Measurements from ENCODE around the gene LRRC8B.

LRRC8B gene

DNA sequence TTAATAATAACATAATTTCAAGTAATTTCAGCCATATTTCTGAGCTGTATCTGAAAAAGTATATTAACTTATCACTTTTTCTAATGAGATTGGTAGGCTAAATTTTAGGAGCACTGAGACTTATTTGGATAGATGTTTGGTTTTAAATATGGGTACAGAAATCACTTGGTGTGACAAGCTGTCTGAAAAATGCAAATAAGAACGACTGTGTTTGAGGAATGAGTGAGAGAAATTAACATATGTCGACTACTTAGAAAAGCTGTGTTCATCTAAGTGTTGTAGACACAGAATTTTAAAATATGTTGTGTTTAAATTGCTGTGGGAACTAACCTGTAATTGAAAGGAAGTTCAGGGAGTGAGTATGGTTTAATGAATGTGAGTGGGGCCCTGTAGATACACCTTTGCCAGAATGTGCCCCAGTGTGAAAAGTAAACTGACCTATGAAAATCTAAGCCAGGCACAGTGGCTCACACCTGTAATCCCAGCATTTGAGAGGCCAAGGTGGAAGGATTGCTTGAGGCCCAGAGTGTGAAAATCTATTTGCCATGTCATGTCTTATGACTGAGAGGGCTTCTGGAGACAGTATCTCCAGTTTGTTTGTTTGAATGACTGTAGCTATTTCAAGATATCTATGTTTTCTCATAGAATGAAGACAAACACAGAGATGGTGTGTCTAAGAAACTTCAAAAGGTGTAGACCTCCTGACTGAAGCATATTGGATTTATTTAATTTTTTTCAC is 54.5 kb downstream of the LRRC8B start:
- no peak overlapping the region for H3K4me3 ChIP-seq (ENCODE audit: control insufficient read depth, low read depth, low read length)
- TF ChIP-seq, protein P1, sequence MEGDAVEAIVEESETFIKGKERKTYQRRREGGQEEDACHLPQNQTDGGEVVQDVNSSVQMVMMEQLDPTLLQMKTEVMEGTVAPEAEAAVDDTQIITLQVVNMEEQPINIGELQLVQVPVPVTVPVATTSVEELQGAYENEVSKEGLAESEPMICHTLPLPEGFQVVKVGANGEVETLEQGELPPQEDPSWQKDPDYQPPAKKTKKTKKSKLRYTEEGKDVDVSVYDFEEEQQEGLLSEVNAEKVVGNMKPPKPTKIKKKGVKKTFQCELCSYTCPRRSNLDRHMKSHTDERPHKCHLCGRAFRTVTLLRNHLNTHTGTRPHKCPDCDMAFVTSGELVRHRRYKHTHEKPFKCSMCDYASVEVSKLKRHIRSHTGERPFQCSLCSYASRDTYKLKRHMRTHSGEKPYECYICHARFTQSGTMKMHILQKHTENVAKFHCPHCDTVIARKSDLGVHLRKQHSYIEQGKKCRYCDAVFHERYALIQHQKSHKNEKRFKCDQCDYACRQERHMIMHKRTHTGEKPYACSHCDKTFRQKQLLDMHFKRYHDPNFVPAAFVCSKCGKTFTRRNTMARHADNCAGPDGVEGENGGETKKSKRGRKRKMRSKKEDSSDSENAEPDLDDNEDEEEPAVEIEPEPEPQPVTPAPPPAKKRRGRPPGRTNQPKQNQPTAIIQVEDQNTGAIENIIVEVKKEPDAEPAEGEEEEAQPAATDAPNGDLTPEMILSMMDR (conservative IDR thresholded peaks at IDR 0.05; ENCODE audit: control insufficient read depth, insufficient read depth, low read depth, low read length) = no peak
- no peak for DNase-seq (ENCODE audit: low read depth)

DNA sequence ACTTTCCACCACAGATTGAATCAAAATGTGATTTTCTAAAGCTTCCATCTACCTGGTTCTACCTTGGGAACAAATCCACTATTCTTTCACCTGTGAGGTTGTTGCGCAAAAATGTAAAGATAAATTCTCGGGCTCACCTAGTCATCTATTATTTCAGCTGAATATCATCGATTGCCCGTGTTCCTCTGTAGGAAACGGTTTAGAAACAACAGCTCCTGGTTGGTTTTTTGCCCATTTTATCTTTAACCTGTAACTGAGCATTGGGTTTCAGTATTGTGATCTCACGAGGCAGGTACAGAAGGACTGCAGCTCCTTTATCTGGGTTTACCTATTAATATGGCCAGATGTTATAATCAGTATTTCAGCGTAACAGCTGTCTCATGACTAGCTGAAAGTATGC is 55.4 kb downstream of the LRRC8B start:
- DNase-seq (ENCODE audit: low read depth) = no peak
- no peak overlapping the region for H3K4me3 ChIP-seq (ENCODE audit: control insufficient read depth, low read depth, low read length)
- TF ChIP-seq, protein P1 (conservative IDR thresholded peaks at IDR 0.05; ENCODE audit: control insufficient read depth, insufficient read depth, low read depth, low read length) = no peak

DNA sequence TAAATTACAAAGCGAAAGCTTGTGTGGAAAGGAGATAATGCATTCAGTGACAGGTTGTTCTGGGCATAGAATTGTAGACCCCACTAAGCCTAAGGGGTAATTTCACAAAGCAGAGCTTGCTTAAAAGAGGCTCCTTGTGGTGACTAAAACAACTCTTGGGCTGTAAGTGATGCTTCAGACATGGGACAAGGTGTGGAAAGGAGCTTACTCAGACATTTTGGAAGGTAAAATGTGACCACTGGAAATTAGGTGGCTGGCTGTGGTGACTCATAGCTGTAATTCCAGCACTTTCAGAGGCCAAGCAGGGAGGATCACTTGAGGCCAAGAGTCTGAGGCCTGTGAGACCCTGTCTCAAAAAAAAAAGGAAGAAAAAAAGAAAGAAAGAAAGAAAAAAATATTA is 57.2 kb downstream of the LRRC8B start:
- no peak for DNase-seq (ENCODE audit: low read depth)
- TF ChIP-seq, protein P1 (conservative IDR thresholded peaks at IDR 0.05; ENCODE audit: control insufficient read depth, insufficient read depth, low read depth, low read length) = no peak
- no peak overlapping the region for H3K4me3 ChIP-seq (ENCODE audit: control insufficient read depth, low read depth, low read length)

DNA sequence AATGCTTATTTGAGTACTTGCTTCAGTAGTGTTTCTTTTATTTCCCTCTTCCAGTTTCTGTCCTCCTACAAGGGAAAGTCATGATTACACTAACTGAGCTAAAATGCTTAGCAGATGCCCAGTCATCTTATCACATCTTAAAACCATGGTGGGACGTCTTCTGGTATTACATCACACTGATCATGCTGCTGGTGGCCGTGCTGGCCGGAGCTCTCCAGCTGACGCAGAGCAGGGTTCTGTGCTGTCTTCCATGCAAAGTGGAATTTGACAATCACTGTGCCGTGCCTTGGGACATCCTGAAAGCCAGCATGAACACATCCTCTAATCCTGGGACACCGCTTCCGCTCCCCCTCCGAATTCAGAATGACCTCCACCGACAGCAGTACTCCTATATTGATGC is 57.9 kb downstream of the LRRC8B start:
- no peak overlapping the region for H3K4me3 ChIP-seq (ENCODE audit: control insufficient read depth, low read depth, low read length)
- DNase-seq (ENCODE audit: low read depth) = no peak
- TF ChIP-seq, protein P1 (conservative IDR thresholded peaks at IDR 0.05; ENCODE audit: control insufficient read depth, insufficient read depth, low read depth, low read length) = no peak

DNA sequence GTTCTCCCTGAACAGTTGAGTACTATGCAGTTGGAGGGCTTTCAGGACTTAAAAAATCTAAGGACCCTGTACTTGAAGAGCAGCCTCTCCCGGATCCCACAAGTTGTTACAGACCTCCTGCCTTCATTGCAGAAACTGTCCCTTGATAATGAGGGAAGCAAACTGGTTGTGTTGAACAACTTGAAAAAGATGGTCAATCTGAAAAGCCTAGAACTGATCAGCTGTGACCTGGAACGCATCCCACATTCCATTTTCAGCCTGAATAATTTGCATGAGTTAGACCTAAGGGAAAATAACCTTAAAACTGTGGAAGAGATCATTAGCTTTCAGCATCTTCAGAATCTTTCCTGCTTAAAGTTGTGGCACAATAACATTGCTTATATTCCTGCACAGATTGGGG is 59.6 kb downstream of the LRRC8B start:
- DNase-seq (ENCODE audit: low read depth) = no peak
- no peak overlapping the region for H3K4me3 ChIP-seq (ENCODE audit: control insufficient read depth, low read depth, low read length)
- TF ChIP-seq, protein P1 (conservative IDR thresholded peaks at IDR 0.05; ENCODE audit: control insufficient read depth, insufficient read depth, low read depth, low read length) = no peak

DNA sequence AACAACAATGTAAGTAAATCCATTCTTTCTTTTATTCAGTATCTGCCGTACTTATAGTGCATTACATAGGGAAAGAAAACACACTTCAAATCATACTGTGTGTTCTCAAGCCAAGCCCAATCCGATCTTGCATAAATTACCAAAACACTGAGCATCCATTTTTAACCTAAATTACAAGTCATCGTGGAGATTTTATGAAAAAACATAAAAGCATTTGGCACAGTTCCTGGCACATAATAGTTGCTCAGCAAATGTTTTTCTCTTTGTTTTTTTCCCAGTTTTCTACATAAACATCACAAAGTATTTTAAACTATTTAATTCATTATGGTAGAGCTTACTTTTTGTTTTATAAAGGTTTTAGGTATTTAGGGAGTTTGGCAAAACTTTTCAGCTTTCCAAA is 60.2 kb downstream of the LRRC8B start:
- H3K4me3 ChIP-seq (ENCODE audit: control insufficient read depth, low read depth, low read length) = no peak overlapping the region
- TF ChIP-seq, protein P1 (conservative IDR thresholded peaks at IDR 0.05; ENCODE audit: control insufficient read depth, insufficient read depth, low read depth, low read length) = no peak
- no peak for DNase-seq (ENCODE audit: low read depth)
